Right lobe of liver (tissue), 4 donors: ENCODE data around the gene KIF4B.

Experiments used
- POLR2A ChIP-seq: fragments of 450-650 bp; IDR thresholded peaks from one replicate; pipeline ENCODE4 v1.6.1; 2017; ENCODE audit warnings: antibody characterized with exemption, mild to moderate bottlenecking
- TF ChIP-seq, protein P1 (sequence below), 4 donors: fragments of 200-600 bp in 3 of 4; fragments of 450-650 bp in 1 of 4; IDR thresholded peaks; one replicate each; pipeline versions ENCODE4 v1.5.1 to v1.8.0; 2016 to 2022; ENCODE audit warnings: antibody characterized with exemption in 4 of 4, mild to moderate bottlenecking in 2 of 4
- donor health status: DM: no; HTN: no; CAD: no.
- donor health status: DM: no; HTN: no; CAD: no.
- donor health status: DM: no; HTN: yes; CAD: no.

DNA sequence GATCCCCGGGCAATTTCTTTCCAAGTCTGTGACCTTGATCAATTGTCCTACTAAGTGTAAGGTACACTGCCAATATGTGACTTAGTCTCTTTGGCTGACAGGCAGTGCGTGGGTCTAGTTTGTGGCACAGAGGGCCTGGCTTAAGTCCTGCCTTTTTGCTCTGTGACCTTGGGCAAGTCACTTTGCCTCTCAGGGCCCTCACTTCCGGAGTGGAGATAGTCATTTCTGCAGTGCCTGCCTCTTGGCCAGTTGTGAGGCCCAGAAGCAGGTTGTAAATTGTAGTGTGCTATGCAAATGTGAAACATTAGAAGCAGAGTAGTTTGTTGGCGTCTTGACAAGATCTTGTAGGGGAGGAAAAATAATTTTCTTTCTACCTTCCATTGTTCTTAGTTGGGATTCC is 39.0 kb downstream of the KIF4B start:
- TF ChIP-seq, protein P1, sequence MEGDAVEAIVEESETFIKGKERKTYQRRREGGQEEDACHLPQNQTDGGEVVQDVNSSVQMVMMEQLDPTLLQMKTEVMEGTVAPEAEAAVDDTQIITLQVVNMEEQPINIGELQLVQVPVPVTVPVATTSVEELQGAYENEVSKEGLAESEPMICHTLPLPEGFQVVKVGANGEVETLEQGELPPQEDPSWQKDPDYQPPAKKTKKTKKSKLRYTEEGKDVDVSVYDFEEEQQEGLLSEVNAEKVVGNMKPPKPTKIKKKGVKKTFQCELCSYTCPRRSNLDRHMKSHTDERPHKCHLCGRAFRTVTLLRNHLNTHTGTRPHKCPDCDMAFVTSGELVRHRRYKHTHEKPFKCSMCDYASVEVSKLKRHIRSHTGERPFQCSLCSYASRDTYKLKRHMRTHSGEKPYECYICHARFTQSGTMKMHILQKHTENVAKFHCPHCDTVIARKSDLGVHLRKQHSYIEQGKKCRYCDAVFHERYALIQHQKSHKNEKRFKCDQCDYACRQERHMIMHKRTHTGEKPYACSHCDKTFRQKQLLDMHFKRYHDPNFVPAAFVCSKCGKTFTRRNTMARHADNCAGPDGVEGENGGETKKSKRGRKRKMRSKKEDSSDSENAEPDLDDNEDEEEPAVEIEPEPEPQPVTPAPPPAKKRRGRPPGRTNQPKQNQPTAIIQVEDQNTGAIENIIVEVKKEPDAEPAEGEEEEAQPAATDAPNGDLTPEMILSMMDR (IDR thresholded peaks at IDR 0.05): no peak
- TF ChIP-seq POLR2A: no peak
